H9 (cell line): ENCODE data around the gene TRPV5. TPM values are rescaled to one million over a fixed set of nuclear protein-coding genes. Genes with fewer than 3 reads are reported as not detected.

Experiments used
- DNase-seq: peaks from one replicate; pipeline ENCODE4 v3.0.0-alpha.2; 2017
- H2AFZ ChIP-seq: one replicate; pipeline ENCODE4 v1.6.1; 2013; ENCODE audit warnings: mild to moderate bottlenecking, low read length, control low read depth, moderate library complexity
- H2AK5ac ChIP-seq: 2 replicates; pipeline ENCODE4 v1.6.1; 2013; ENCODE audit warnings: low read length, control low read depth, mixed read lengths; ENCODE audit not compliant: insufficient read length
- H2BK120ac ChIP-seq: one replicate; pipeline ENCODE4 v1.6.1; 2013; ENCODE audit warnings: low read depth, mild to moderate bottlenecking, low read length, control low read depth, inconsistent platforms; ENCODE audit not compliant: poor library complexity, severe bottlenecking
- H2BK12ac ChIP-seq: 2 replicates; pipeline ENCODE4 v1.6.1; 2013; ENCODE audit warnings: low read length, control low read depth, mixed read lengths, low read depth; ENCODE audit not compliant: insufficient read length
- H2BK15ac ChIP-seq: 2 replicates; pipeline ENCODE4 v1.6.1; 2013; ENCODE audit warnings: low read depth, low read length, control low read depth
- H2BK20ac ChIP-seq: one replicate; pipeline ENCODE4 v1.6.1; 2013; ENCODE audit warnings: low read depth, mild to moderate bottlenecking, low read length, control low read depth, inconsistent platforms; ENCODE audit not compliant: poor library complexity, severe bottlenecking
- H2BK5ac ChIP-seq: 2 replicates; pipeline ENCODE4 v1.6.1; 2013; ENCODE audit warnings: low read length, control low read depth, mixed read lengths; ENCODE audit not compliant: insufficient read length
- H3K14ac ChIP-seq: 2 replicates; pipeline ENCODE4 v1.6.1; 2013; ENCODE audit warnings: low read length, control low read depth; ENCODE audit not compliant: insufficient read depth
- H3K18ac ChIP-seq: 2 replicates; pipeline ENCODE4 v1.6.1; 2013; ENCODE audit warnings: low read depth, mild to moderate bottlenecking, mixed read lengths, low read length, control low read depth; ENCODE audit not compliant: insufficient read length
- H3K23ac ChIP-seq: 2 replicates; pipeline ENCODE4 v1.6.1; 2013; ENCODE audit warnings: low read length, control low read depth, mixed read lengths, low read depth; ENCODE audit not compliant: insufficient read length
- H3K23me2 ChIP-seq: 2 replicates; pipeline ENCODE4 v1.6.1; 2013; ENCODE audit warnings: low read depth, mild to moderate bottlenecking, mixed read lengths, low read length, control low read depth; ENCODE audit not compliant: insufficient read length, poor library complexity, severe bottlenecking
- H3K27ac ChIP-seq: 2 replicates; pipeline ENCODE4 v1.5.1; 2013; ENCODE audit warnings: low read length, control low read depth, mixed read lengths, low read depth; ENCODE audit not compliant: insufficient read length
- H3K27me3 ChIP-seq: 2 replicates; pipeline ENCODE4 v1.6.1; 2013; ENCODE audit warnings: low read length, control low read depth, inconsistent platforms; ENCODE audit not compliant: insufficient read depth
- H3K4ac ChIP-seq: 2 replicates; pipeline ENCODE4 v1.6.1; 2013; ENCODE audit warnings: low read depth, mild to moderate bottlenecking, control low read depth, inconsistent platforms, low read length, moderate library complexity
- H3K4me1 ChIP-seq: 2 replicates; pipeline ENCODE4 v1.6.1; 2013; ENCODE audit warnings: low read length, control low read depth, inconsistent platforms; ENCODE audit not compliant: insufficient read depth
- H3K4me2 ChIP-seq: 2 replicates; pipeline ENCODE4 v1.6.1; 2013; ENCODE audit warnings: low read length, control low read depth, mixed read lengths; ENCODE audit not compliant: insufficient read length, insufficient read depth
- H3K56ac ChIP-seq: 2 replicates; pipeline ENCODE4 v1.6.1; 2013; ENCODE audit warnings: low read depth, mild to moderate bottlenecking, mixed read lengths, low read length, control low read depth; ENCODE audit not compliant: insufficient read length
- H3K79me1 ChIP-seq: 2 replicates; pipeline ENCODE4 v1.6.1; 2013; ENCODE audit warnings: low read depth, mild to moderate bottlenecking, moderate library complexity, low read length, control low read depth, inconsistent platforms; ENCODE audit not compliant: insufficient read depth, poor library complexity, severe bottlenecking
- H3K79me2 ChIP-seq: 2 replicates; pipeline ENCODE4 v1.6.1; 2013; ENCODE audit warnings: low read length, control low read depth, inconsistent platforms; ENCODE audit not compliant: insufficient read depth
- H3K9ac ChIP-seq: 2 replicates; pipeline ENCODE4 v1.6.1; 2013; ENCODE audit warnings: low read length, control low read depth, mixed read lengths; ENCODE audit not compliant: insufficient read length; ENCODE audit errors: extremely low read depth
- H3K9me3 ChIP-seq: one replicate; pipeline ENCODE4 v1.6.1; 2013; ENCODE audit warnings: low read depth, low read length, inconsistent platforms; ENCODE audit not compliant: control insufficient read depth
- H3T11ph ChIP-seq: one replicate; pipeline ENCODE4 v1.6.1; 2013; ENCODE audit warnings: mild to moderate bottlenecking, low read length, control low read depth, inconsistent platforms
- H4K20me1 ChIP-seq: one replicate; pipeline ENCODE4 v1.6.1; 2013; ENCODE audit not compliant: control insufficient read depth, insufficient read length, insufficient read depth
- H4K5ac ChIP-seq: 2 replicates; pipeline ENCODE4 v1.6.1; 2013; ENCODE audit warnings: low read depth, mild to moderate bottlenecking, mixed read lengths, low read length, control low read depth; ENCODE audit not compliant: insufficient read length
- H4K8ac ChIP-seq: replicated peaks from 2 replicates; pipeline ENCODE4 v1.6.1; 2013; ENCODE audit warnings: low read length, control low read depth, mixed read lengths, low read depth; ENCODE audit not compliant: insufficient read length
- H4K91ac ChIP-seq: 2 replicates; pipeline ENCODE4 v1.6.1; 2013; ENCODE audit warnings: low read depth, mild to moderate bottlenecking, moderate library complexity, mixed read lengths, low read length, control low read depth; ENCODE audit not compliant: insufficient read length
- H3K27ac Mint-ChIP-seq, 3 experiments: 2 replicates in 2 of 3; 3 replicates in 1 of 3; pipeline ENCODE4 v1.8.0; 2020 to 2021; ENCODE audit warnings: mixed read lengths in 3 of 3, mild to moderate bottlenecking in 1 of 3, moderate library complexity in 1 of 3
- H3K27me3 Mint-ChIP-seq: 2 replicates; pipeline ENCODE4 v1.8.0; 2021; ENCODE audit warnings: low read depth, mild to moderate bottlenecking, moderate library complexity, mixed read lengths
- H3K36me3 Mint-ChIP-seq, 3 experiments: 2 replicates in 2 of 3; 3 replicates in 1 of 3; pipeline ENCODE4 v1.8.0; 2020 to 2021; ENCODE audit warnings: low read depth in 3 of 3, mixed read lengths in 3 of 3; ENCODE audit not compliant: insufficient read depth in 1 of 3
- H3K4me1 Mint-ChIP-seq, 2 experiments: 2 replicates each; pipeline ENCODE4 v1.8.0; 2020; ENCODE audit warnings: mixed read lengths in 2 of 2
- H3K4me3 Mint-ChIP-seq, 2 experiments: 2 replicates in 1 of 2; 3 replicates in 1 of 2; pipeline ENCODE4 v1.8.0; 2020 to 2021; ENCODE audit warnings: mild to moderate bottlenecking in 2 of 2, mixed read lengths in 2 of 2, moderate library complexity in 1 of 2
- H3K9me3 Mint-ChIP-seq, 2 experiments: 2 replicates in 1 of 2; 3 replicates in 1 of 2; pipeline ENCODE4 v1.8.0; 2020; ENCODE audit warnings: mild to moderate bottlenecking in 2 of 2, mixed read lengths in 2 of 2, moderate library complexity in 1 of 2
- WGBS: extraction: QIAGEN DNeasy Blood & Tissue Kit; methylation state at CpG from one replicate; pipeline ENCODE4 v1.1.7; 2013; ENCODE audit warnings: missing lambda C conversion rate, low lambda C conversion rate, mixed read lengths; ENCODE audit not compliant: insufficient read length; ENCODE audit errors: extremely low coverage; 5-methylcytosine and 5-hydroxymethylcytosine counted together
- total RNA-seq: library from RNA; stranded (reverse); gene quantifications from 2 replicates; pipeline ENCODE4 v1.2.1, GENCODE V29; 2021
- TF ChIP-seq, protein P1 (sequence below): fragments of 200-600 bp; sonication (generic); conservative IDR thresholded peaks from 3 replicates; pipeline ENCODE4 v1.8.0; 2021; ENCODE audit warnings: antibody characterized with exemption, mild to moderate bottlenecking

The TRPV5 gene
- total RNA-seq, 1 experiment from 2014 or later, result not detected

DNA sequence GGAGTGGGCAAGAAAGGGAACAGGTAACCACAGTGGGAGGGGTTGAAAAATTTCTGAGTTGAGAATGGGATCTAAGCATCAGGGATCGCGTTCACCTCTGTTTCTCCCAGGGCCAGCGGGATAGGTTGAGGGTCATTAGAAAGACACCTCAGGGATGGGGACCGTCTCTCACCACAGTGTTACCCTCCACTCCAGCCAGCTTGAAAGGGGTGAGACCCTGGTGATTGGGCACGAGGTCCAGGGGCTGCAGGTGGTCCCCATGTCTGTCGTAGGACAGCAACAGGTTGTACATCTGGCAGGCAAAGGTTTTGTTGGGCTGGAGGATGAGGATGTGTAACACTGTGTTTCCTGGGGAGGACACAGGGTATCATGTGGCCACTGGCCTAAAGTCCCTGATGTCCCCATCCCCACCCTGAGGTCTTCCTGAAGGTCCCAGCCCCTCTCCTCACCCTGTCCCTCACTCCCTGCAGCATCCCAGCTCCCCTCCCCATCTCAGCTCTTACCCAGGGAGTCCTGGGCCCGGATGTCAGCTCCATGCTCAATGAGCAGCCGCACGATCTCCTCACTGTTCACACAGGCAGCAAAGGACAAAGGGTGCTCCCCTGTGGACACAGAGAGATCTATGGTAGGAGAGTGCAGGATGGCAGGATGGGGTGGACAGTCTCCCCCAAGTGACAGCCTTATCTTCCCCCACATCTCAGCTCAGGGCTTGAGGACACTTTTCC lies 57.1 kb downstream of the TRPV5 start:
- Histone ChIP-seq H4K20me1 (no peaks in the 10 kb centered on the region), H2BK12ac (no peak overlapping the region), H3K27me3 (no peaks in the 10 kb centered on the region), H4K8ac (no peak overlapping the region), H3K79me2 (no peaks in the 10 kb centered on the region), H2BK120ac (no peak overlapping the region), H3K23ac (no peak overlapping the region), H3K9me3 (no peaks in the 10 kb centered on the region), H3K79me1 (no peaks in the 10 kb centered on the region), H2AFZ (no peak overlapping the region), H3K4ac (no peak overlapping the region), H3K14ac (no peak overlapping the region), H2BK15ac (no peak overlapping the region), H3K23me2 (no peaks in the 10 kb centered on the region), H2BK20ac (no peak overlapping the region), H3K4me1 (no peaks in the 10 kb centered on the region), H3K18ac (no peak overlapping the region), H4K5ac (no peak overlapping the region), H3K56ac (no peak overlapping the region), H3K9ac (no peak overlapping the region), H3T11ph (no peak overlapping the region), H2BK5ac (no peak overlapping the region), H3K27ac (no peak overlapping the region), H2AK5ac (no peak overlapping the region), H3K4me2 (no peak overlapping the region), H4K91ac (no peak overlapping the region)
- Mint-ChIP-seq H3K4me3 (no peak overlapping the region), H3K4me1 (no peaks in the 10 kb centered on the region), H3K36me3 (peaks cover 0 to 10% (median 5%) of the 10 kb centered on the region in 3 experiments; a peak in 4 of 7 replicates), H3K27me3 (peaks cover 8% of the 10 kb centered on the region), H3K9me3 (peaks cover 0 to 9% of the 10 kb centered on the region in 2 experiments; a peak in 2 of 5 replicates), H3K27ac (no peak overlapping the region)
- WGBS, result no CpG with 5 or more reads among the region's 9 CpGs
- TF ChIP-seq, protein P1, sequence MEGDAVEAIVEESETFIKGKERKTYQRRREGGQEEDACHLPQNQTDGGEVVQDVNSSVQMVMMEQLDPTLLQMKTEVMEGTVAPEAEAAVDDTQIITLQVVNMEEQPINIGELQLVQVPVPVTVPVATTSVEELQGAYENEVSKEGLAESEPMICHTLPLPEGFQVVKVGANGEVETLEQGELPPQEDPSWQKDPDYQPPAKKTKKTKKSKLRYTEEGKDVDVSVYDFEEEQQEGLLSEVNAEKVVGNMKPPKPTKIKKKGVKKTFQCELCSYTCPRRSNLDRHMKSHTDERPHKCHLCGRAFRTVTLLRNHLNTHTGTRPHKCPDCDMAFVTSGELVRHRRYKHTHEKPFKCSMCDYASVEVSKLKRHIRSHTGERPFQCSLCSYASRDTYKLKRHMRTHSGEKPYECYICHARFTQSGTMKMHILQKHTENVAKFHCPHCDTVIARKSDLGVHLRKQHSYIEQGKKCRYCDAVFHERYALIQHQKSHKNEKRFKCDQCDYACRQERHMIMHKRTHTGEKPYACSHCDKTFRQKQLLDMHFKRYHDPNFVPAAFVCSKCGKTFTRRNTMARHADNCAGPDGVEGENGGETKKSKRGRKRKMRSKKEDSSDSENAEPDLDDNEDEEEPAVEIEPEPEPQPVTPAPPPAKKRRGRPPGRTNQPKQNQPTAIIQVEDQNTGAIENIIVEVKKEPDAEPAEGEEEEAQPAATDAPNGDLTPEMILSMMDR, result no peak
- no peak for DNase-seq
